Measurements from ENCODE around the gene MOB3A. TPM values are rescaled to one million over a fixed set of nuclear protein-coding genes. Genes with fewer than 3 reads are reported as not detected.

The MOB3A gene
- total RNA-seq, 1 donor from 2014 or later, result 40.0 TPM

GRCh38 chr19:2109046-2109864 is 13.1 kb upstream of the MOB3A start:
- Mint-ChIP-seq H3K36me3 (ENCODE audit: low read depth) (peaks cover 34% of the 10 kb centered on the region), H3K9me3 (no peaks in the 10 kb centered on the region), H3K27ac (ENCODE audit: unreplicated experiment) (no peak overlapping the region), H3K27me3 (ENCODE audit: low read depth) (no peaks in the 10 kb centered on the region), H3K4me3 (no peak overlapping the region), H3K4me1 (no peaks in the 10 kb centered on the region)
- TF ChIP-seq, protein P1, sequence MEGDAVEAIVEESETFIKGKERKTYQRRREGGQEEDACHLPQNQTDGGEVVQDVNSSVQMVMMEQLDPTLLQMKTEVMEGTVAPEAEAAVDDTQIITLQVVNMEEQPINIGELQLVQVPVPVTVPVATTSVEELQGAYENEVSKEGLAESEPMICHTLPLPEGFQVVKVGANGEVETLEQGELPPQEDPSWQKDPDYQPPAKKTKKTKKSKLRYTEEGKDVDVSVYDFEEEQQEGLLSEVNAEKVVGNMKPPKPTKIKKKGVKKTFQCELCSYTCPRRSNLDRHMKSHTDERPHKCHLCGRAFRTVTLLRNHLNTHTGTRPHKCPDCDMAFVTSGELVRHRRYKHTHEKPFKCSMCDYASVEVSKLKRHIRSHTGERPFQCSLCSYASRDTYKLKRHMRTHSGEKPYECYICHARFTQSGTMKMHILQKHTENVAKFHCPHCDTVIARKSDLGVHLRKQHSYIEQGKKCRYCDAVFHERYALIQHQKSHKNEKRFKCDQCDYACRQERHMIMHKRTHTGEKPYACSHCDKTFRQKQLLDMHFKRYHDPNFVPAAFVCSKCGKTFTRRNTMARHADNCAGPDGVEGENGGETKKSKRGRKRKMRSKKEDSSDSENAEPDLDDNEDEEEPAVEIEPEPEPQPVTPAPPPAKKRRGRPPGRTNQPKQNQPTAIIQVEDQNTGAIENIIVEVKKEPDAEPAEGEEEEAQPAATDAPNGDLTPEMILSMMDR (conservative IDR thresholded peaks at IDR 0.05), result no peak
- no peak for DNase-seq (ENCODE audit: low read depth, low spot score)

DNA sequence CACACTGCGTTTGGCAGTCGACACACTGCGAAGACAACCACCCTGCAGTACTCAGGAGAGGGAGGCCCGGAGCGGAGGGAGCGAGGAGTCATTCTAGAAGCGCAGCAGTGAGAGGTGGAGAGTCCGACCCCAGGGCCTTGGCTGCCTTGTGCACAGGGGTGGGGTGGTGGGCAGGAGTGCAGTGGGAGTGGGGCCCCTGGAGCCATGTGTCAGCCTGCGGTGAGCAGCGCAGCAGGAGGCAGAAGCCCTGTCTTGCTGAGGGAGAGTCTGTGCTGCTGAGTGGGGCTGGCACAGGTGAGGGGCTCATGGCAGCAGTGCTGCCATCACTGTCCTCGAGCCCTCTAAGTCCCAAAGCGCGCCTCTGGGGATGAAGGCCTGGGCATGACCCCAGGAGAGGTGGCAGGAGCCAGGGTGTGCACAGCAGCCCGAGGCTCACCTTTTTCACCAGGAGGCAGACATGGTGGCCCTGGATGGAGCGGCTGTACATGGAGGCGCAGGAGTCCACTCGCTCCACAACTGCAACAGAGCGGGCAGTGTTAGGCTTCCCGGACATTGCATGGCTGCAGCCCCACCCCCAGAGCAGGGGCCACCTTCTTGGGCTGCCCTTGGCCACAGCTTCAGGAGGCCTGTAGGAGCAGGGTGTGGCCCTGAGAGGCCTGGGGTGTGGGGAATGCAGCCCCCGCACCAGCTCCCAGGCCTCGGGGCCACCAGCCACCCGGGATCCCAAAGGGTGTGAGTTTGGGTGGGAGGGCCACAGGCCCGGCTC is 12.3 kb upstream of the MOB3A start:
- Mint-ChIP-seq H3K4me3 (no peak overlapping the region), H3K27me3 (ENCODE audit: low read depth) (no peaks in the 10 kb centered on the region), H3K9me3 (no peaks in the 10 kb centered on the region), H3K36me3 (ENCODE audit: low read depth) (peaks cover 36% of the 10 kb centered on the region), H3K27ac (ENCODE audit: unreplicated experiment) (peak overlapping the region; percentile 73), H3K4me1 (no peaks in the 10 kb centered on the region)
- TF ChIP-seq, protein P1 (conservative IDR thresholded peaks at IDR 0.05), result no peak
- DNase-seq (ENCODE audit: low read depth, low spot score), result no peak

DNA sequence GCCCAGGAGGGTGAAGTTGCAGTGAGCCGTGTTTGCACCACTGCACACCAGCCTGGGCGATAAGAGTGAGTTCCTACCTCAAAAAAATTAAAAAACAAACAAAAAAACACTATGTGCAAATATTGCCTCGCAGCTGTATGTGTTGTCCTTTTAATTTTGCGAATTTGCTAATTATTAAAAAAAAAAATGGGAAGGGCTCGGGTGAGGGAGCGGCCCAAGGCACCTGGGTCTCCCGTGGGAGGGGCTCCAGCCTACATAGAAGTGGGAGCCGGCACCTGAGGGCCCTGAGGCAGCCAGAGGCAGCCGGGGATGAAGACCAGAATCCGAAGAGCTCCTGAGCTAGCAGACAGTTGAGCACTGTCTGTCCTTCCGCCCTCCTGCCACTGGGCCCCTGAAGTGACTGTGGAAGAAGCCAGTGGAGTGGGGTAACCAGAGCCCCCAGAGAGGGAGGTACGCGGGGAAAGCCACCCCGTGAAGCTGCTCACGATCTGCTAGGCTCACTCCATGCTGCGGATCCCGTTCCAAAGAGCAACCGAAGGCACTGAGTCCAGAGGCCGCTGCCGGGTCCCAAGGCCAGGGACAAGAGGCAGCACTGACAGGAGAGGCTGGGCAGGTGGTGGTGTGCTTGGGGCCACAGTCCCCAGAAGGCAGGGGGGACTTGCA is 7.0 kb upstream of the MOB3A start:
- no peak for DNase-seq (ENCODE audit: low read depth, low spot score)
- H3K36me3 Mint-ChIP-seq (ENCODE audit: low read depth), result peaks cover 36% of the 10 kb centered on the region
- TF ChIP-seq, protein P1 (conservative IDR thresholded peaks at IDR 0.05), result no peak

DNA sequence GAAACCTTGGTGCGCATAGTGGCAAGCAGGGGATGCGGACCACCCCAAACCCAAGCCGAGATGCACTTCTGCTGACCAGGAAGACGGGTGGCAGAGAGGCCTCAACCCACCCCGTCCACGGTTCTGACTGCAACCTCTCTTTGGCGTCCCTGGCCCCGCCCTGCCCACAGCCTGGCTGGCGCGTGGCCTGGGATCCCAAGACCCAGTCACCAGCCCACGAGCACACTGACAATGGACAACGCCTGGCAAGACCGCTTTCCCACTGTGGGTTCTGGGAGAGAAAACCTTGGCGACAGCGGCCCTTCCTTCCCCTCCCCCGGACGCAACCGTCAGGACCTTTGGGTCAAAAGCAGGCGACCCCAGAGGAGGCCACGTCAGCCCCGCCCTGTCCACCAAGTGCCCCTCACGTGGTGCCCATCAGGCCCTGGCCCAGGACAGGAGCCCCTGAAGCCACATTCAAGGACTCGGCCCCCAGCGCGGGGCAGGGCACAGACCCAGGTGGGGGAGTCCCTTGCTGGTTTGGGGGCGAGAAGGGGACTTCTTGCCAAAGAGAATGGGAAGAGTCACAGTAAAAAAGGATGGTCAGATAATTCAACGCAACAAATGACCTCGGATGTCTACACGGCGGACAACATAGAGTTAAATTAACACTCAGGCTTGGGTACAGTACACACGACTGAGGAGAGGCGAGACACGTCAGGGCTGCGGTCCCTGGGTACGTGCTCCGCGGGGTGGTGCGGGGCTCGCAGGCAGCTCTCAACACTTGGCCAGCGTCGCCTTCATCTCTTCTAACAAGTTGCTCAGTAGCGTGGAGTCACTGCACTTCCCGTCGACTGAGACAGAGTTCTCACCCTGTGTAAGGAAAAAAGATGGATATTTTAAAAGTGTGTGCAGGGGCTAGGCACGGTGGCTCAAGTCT is 5.5 kb upstream of the MOB3A start:
- H3K4me1 Mint-ChIP-seq, result peaks cover 4% of the 10 kb centered on the region
- peak overlapping the region; percentile 47 for H3K4me3 Mint-ChIP-seq
- peaks cover 30% of the 10 kb centered on the region for H3K36me3 Mint-ChIP-seq (ENCODE audit: low read depth)
- DNase-seq (ENCODE audit: low read depth, low spot score), result no peak
- TF ChIP-seq, protein P1 (conservative IDR thresholded peaks at IDR 0.05), result no peak
- H3K9me3 Mint-ChIP-seq, result no peaks in the 10 kb centered on the region
- H3K27ac Mint-ChIP-seq (ENCODE audit: unreplicated experiment), result no peak overlapping the region
- peaks cover 2% of the 10 kb centered on the region for H3K27me3 Mint-ChIP-seq (ENCODE audit: low read depth)

More for the DNA sequence above, 7.0 kb upstream of the MOB3A start:
- Mint-ChIP-seq H3K9me3 (no peaks in the 10 kb centered on the region), H3K4me1 (no peaks in the 10 kb centered on the region), H3K27me3 (ENCODE audit: low read depth) (no peaks in the 10 kb centered on the region), H3K27ac (ENCODE audit: unreplicated experiment) (no peak overlapping the region), H3K4me3 (no peak overlapping the region)

- H3K4me3 Mint-ChIP-seq, result no peak overlapping the region
- no peak overlapping the region for H3K27ac Mint-ChIP-seq (ENCODE audit: unreplicated experiment)
- H3K4me1 Mint-ChIP-seq, result peaks cover 4% of the 10 kb centered on the region
- no peak for DNase-seq (ENCODE audit: low read depth, low spot score)
- TF ChIP-seq, protein P1 (conservative IDR thresholded peaks at IDR 0.05), result no peak
- H3K9me3 Mint-ChIP-seq, result no peaks in the 10 kb centered on the region
- peaks cover 25% of the 10 kb centered on the region for H3K36me3 Mint-ChIP-seq (ENCODE audit: low read depth)
- peaks cover 2% of the 10 kb centered on the region for H3K27me3 Mint-ChIP-seq (ENCODE audit: low read depth)
Measured at GRCh38 chr19:2100719-2101061, 4.6 kb upstream of the MOB3A start.

Measured in neural crest cell (in vitro differentiated cells).